GM23338 (cell line): ENCODE measurements around the gene MARCKS. TPM values are rescaled to one million over a fixed set of nuclear protein-coding genes. Genes with fewer than 3 reads are reported as not detected.

Source experiments
- ATAC-seq: fragments of 200-7000 bp; cut with Tn5 transposase; 3 replicates; pipeline ENCODE4 v1.9.1; 2020
- DNase-seq: peaks from one replicate; pipeline ENCODE4 v3.0.0-alpha.2; 2015; ENCODE audit warnings: low spot score
- H2AFZ ChIP-seq: fragments of 200-600 bp; sonication (generic); 2 replicates; pipeline ENCODE4 v1.8.0; 2016; ENCODE audit warnings: antibody characterized with exemption, mild to moderate bottlenecking, moderate library complexity
- H3F3A ChIP-seq: fragments of 200-600 bp; sonication (generic); replicated peaks from 2 replicates; pipeline ENCODE4 v1.8.0; 2017; ENCODE audit warnings: antibody characterized with exemption, mixed run types, low read depth
- H3K27ac ChIP-seq: fragments of 200-600 bp; sonication (generic); 2 replicates; pipeline ENCODE4 v1.6.1; 2016; ENCODE audit warnings: low read depth
- H3K27me3 ChIP-seq: fragments of 200-600 bp; sonication (generic); 2 replicates; pipeline ENCODE4 v1.8.0; 2016; ENCODE audit warnings: mild to moderate bottlenecking, mixed run types, moderate library complexity; ENCODE audit not compliant: insufficient read depth
- H3K36me3 ChIP-seq: fragments of 200-600 bp; sonication (generic); 2 replicates; pipeline ENCODE4 v1.8.0; 2016; ENCODE audit warnings: mild to moderate bottlenecking; ENCODE audit not compliant: insufficient read depth
- H3K4me1 ChIP-seq: fragments of 200-600 bp; sonication (generic); 2 replicates; pipeline ENCODE4 v1.8.0; 2016; ENCODE audit warnings: mild to moderate bottlenecking, moderate library complexity; ENCODE audit not compliant: insufficient read depth
- H3K4me2 ChIP-seq: fragments of 200-600 bp; sonication (generic); 2 replicates; pipeline ENCODE4 v1.7.1; 2017; ENCODE audit warnings: mixed run types
- H3K4me3 ChIP-seq: fragments of 200-600 bp; sonication (generic); 2 replicates; pipeline ENCODE4 v1.6.1; 2016; ENCODE audit warnings: mixed run types
- H3K79me2 ChIP-seq: fragments of 200-600 bp; sonication (generic); replicated peaks from 2 replicates; pipeline ENCODE4 v1.8.0; 2017; ENCODE audit warnings: mild to moderate bottlenecking; ENCODE audit not compliant: insufficient read depth
- H3K9me2 ChIP-seq: fragments of 200-600 bp; sonication (generic); 2 replicates; pipeline ENCODE4 v1.8.0; 2017; ENCODE audit not compliant: insufficient read depth
- H4K20me1 ChIP-seq: fragments of 200-600 bp; sonication (generic); replicated peaks from 2 replicates; pipeline ENCODE4 v1.8.0; 2017; ENCODE audit warnings: mild to moderate bottlenecking; ENCODE audit not compliant: insufficient read depth
- H3K27ac Mint-ChIP-seq: 2 replicates; pipeline ENCODE4 v1.8.0; 2020; ENCODE audit warnings: inconsistent platforms, mild to moderate bottlenecking, moderate library complexity, mixed read lengths
- H3K27me3 Mint-ChIP-seq: 3 replicates; pipeline ENCODE4 v1.8.0; 2022; ENCODE audit warnings: low read depth, mild to moderate bottlenecking, moderate library complexity, mixed read lengths, inconsistent platforms; ENCODE audit not compliant: insufficient read depth, poor library complexity
- H3K36me3 Mint-ChIP-seq: 3 replicates; pipeline ENCODE4 v1.8.0; 2021; ENCODE audit warnings: low read depth, mild to moderate bottlenecking, inconsistent platforms, moderate library complexity, mixed read lengths
- H3K4me1 Mint-ChIP-seq: 3 replicates; pipeline ENCODE4 v1.8.0; 2020; ENCODE audit warnings: mild to moderate bottlenecking, inconsistent platforms, mixed read lengths
- H3K4me3 Mint-ChIP-seq: 3 replicates; pipeline ENCODE4 v1.8.0; 2021; ENCODE audit warnings: moderate library complexity, mild to moderate bottlenecking, inconsistent platforms, mixed read lengths
- H3K9me3 Mint-ChIP-seq: 3 replicates; pipeline ENCODE4 v1.8.0; 2020; ENCODE audit warnings: moderate library complexity, mild to moderate bottlenecking, inconsistent platforms, mixed read lengths
- ETS1 ChIP-seq: IDR thresholded peaks from 2 replicates; pipeline ENCODE4 v1.6.1; 2016; ENCODE audit warnings: antibody characterized with exemption
- NANOG ChIP-seq: IDR thresholded peaks from 2 replicates; pipeline ENCODE4 v1.6.1; 2016; ENCODE audit warnings: antibody characterized with exemption, borderline replicate concordance
- POLR2AphosphoS5 ChIP-seq: IDR thresholded peaks from 2 replicates; pipeline ENCODE4 v1.6.1; 2016; ENCODE audit warnings: antibody characterized with exemption, low read depth
- REST ChIP-seq: IDR thresholded peaks from one replicate; pipeline ENCODE4 v1.6.1; 2018; ENCODE audit warnings: antibody characterized with exemption; ENCODE audit not compliant: unreplicated experiment
- STAT1 ChIP-seq: IDR thresholded peaks from one replicate; pipeline ENCODE4 v1.6.1; 2016; ENCODE audit warnings: antibody characterized with exemption; ENCODE audit not compliant: unreplicated experiment
- ZNF114 ChIP-seq: fragments of 250-450 bp; sonication (Bioruptor Pico); IDR thresholded peaks from 2 replicates; pipeline ENCODE4 v1.5.0; 2020; ENCODE audit warnings: mild to moderate bottlenecking, moderate library complexity
- ZNF331 ChIP-seq: fragments of 250-450 bp; sonication (Bioruptor Pico); IDR thresholded peaks from 2 replicates; pipeline ENCODE4 v1.5.0; 2020; ENCODE audit warnings: low read depth, mild to moderate bottlenecking, moderate library complexity
- polyA plus RNA-seq: library from polyadenylated mRNA; unstranded; fragments of >200 nt; fragmentation: Nextera tagmentation; extraction: Ambion mirVana; gene quantifications from 2 replicates; pipeline ENCODE4 v1.2.1, GENCODE V29; 2016
- total RNA-seq: library from RNA; depleted of rRNA; stranded (reverse); fragments of >200 nt; shearing (Covaris generic); gene quantifications from 2 replicates; pipeline ENCODE4 v1.2.3, GENCODE V29; 2014

Gene MARCKS
- total and polyA plus RNA-seq, 2 experiments from 2014 or later: 71.5 to 85.9 TPM

GRCh38 chr6:113862112-113862511, 5.0 kb downstream of the MARCKS start:
- peaks cover 7% of the 10 kb centered on the region; the same call in 2 of the 3 replicates for H3K9me3 Mint-ChIP-seq
- DNase-seq (no peak), ATAC-seq (no peak)
- Histone ChIP-seq H3K4me3 (no peak overlapping the region), H3K79me2 (peaks cover 45% of the 10 kb centered on the region), H3K36me3 (0 out of 2 replicates have a peak, but pooled peaks cover 5% of the 10 kb centered on the region), H4K20me1 (peaks cover 6% of the 10 kb centered on the region; the same call in 1 of the 2 replicates), H3K27me3 (0 out of 2 replicates have a peak, but pooled peaks cover 4% of the 10 kb centered on the region), H3K4me1 (no peaks in the 10 kb centered on the region), H3K4me2 (no peak overlapping the region), H3F3A (peaks cover 5% of the 10 kb centered on the region), H3K9me2 (no peaks in the 10 kb centered on the region), H3K27ac (no peak overlapping the region), H2AFZ (no peak overlapping the region)
- TF ChIP-seq POLR2AphosphoS5: no peak
- no peak for TF ChIP-seq ETS1
- H3K27me3 Mint-ChIP-seq: peaks cover 13% of the 10 kb centered on the region
- H3K36me3 Mint-ChIP-seq: peaks cover 24% of the 10 kb centered on the region
- peaks cover 11% of the 10 kb centered on the region for H3K4me1 Mint-ChIP-seq
- H3K27ac Mint-ChIP-seq: no peak overlapping the region
- no peak overlapping the region for H3K4me3 Mint-ChIP-seq

- H3K4me1 ChIP-seq: no peaks in the 10 kb centered on the region
- H3K36me3 Mint-ChIP-seq: no peaks in the 10 kb centered on the region
- no peaks in the 10 kb centered on the region for H4K20me1 ChIP-seq
- no peaks in the 10 kb centered on the region for H3K9me3 Mint-ChIP-seq
- no peak overlapping the region for H3K4me2 ChIP-seq
- H2AFZ ChIP-seq: no peak overlapping the region
- no peak overlapping the region for H3K27ac Mint-ChIP-seq
- H3K4me3 Mint-ChIP-seq: no peak overlapping the region
- H3K4me3 ChIP-seq: no peak overlapping the region
- no peak for TF ChIP-seq POLR2AphosphoS5
- no peak for TF ChIP-seq NANOG
- TF ChIP-seq ETS1: no peak
- TF ChIP-seq REST: no peak
- no peak for TF ChIP-seq ZNF331 (CRISPR knock-in tag)
- no peak for TF ChIP-seq STAT1
- TF ChIP-seq ZNF114 (CRISPR knock-in tag): no peak
- H3F3A ChIP-seq: no peaks in the 10 kb centered on the region
- no peaks in the 10 kb centered on the region for H3K4me1 Mint-ChIP-seq
- H3K9me2 ChIP-seq: no peaks in the 10 kb centered on the region
- peaks cover 3% of the 10 kb centered on the region for H3K27me3 Mint-ChIP-seq
- H3K27me3 ChIP-seq: no peaks in the 10 kb centered on the region
- ATAC-seq: no peak
- H3K79me2 ChIP-seq: no peaks in the 10 kb centered on the region
- H3K36me3 ChIP-seq: no peaks in the 10 kb centered on the region
- H3K27ac ChIP-seq: no peak overlapping the region
- no peak for DNase-seq
These were observed 13.8 kb downstream of the MARCKS start for GRCh38 chr6:113870917-113871316.
